ENCODE results near the gene RUFY3. TPM values are rescaled to one million over a fixed set of nuclear protein-coding genes. Genes with fewer than 3 reads are reported as not detected.
A peak's percentile ranks its signal among the peaks of the same experiment; 100 is the strongest.

The RUFY3 gene
- total and polyA plus RNA-seq, 2 of the 13 experiments (the other 11 are each of a cell fraction or from before 2014, with no cell fraction given) = 17.9 to 25.3 TPM

DNA sequence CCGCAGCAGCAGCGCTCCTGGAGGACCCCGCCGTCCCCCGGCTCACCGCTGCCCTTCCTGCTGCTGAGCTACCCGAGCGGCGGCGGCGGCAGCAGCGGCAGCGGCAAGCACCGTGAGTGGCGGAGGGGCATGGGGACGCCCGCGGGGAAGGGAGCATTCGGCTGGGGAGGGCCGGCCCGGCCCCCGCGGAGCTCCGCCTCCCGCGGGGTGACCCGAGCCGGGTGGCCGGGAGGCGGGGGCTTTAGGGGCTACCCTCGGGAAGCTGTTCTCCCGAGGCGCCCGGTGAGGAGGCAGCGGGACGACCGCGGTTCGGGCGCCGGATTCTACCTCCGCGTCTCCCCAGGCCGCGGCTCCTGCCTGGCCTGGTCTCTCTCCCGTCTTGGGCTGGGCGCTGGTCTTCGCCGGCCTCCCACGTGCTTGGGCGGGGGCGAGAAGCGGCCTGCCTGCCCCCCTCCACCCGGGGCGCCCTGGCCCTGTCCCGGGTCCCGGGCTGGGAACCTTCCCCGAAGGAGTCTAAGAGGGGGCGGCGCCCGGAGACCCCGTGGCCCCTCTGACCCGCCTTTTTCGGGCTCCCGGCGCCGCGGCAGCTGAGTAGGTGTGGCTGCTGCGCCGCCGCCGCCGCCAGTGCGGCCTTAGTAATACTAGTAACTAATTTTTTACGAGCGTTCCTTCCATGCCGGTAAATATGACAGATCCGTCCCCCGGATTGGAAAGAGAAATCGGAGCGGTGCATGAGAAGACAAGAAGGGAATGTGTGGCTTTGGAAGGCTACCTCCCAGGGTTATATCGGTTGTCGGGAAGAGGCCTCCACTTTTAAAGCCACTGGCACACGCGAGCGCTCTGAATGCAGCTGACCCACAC lies 16.4 kb upstream of the RUFY3 start (continued):
- no peak for TF ChIP-seq RARG (CRISPR knock-in tag; IDR thresholded peaks at IDR 0.05; ENCODE audit: low read depth)
- TF ChIP-seq CREM (IDR thresholded peaks at IDR 0.05) = no peak
- TF ChIP-seq CREM (CRISPR knock-in tag; IDR thresholded peaks at IDR 0.05) = no peak
- no peak for TF ChIP-seq CAMTA2 (CRISPR knock-in tag; IDR thresholded peaks at IDR 0.05; ENCODE audit: borderline replicate concordance)
- TF ChIP-seq ELF1 (CRISPR knock-in tag; IDR thresholded peaks at IDR 0.05) = no peak
- TF ChIP-seq ZNF20 (CRISPR knock-in tag; IDR thresholded peaks at IDR 0.05) = no peak
- TF ChIP-seq, protein P1, sequence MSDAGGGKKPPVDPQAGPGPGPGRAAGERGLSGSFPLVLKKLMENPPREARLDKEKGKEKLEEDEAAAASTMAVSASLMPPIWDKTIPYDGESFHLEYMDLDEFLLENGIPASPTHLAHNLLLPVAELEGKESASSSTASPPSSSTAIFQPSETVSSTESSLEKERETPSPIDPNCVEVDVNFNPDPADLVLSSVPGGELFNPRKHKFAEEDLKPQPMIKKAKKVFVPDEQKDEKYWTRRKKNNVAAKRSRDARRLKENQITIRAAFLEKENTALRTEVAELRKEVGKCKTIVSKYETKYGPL (CRISPR knock-in tag; IDR thresholded peaks at IDR 0.05) = 0 out of 2 replicates have a peak, but pooled peaks have one; percentile 37
- peak; percentile 29; the same call in 1 of the 2 replicates for TF ChIP-seq SP4 (CRISPR knock-in tag; IDR thresholded peaks at IDR 0.05)
- TF ChIP-seq ZFP37 (CRISPR knock-in tag; IDR thresholded peaks at IDR 0.05; ENCODE audit: borderline replicate concordance) = no peak
- no peak for TF ChIP-seq POLR2AphosphoS5 (IDR thresholded peaks at IDR 0.05; ENCODE audit: low read depth, low read length)
- peak; percentile 71 for TF ChIP-seq BORCS8-MEF2B (CRISPR knock-in tag; IDR thresholded peaks at IDR 0.05)
- TF ChIP-seq ZIK1 (CRISPR knock-in tag; IDR thresholded peaks at IDR 0.05; ENCODE audit: borderline replicate concordance, low read depth) = no peak
- TF ChIP-seq, protein P2, sequence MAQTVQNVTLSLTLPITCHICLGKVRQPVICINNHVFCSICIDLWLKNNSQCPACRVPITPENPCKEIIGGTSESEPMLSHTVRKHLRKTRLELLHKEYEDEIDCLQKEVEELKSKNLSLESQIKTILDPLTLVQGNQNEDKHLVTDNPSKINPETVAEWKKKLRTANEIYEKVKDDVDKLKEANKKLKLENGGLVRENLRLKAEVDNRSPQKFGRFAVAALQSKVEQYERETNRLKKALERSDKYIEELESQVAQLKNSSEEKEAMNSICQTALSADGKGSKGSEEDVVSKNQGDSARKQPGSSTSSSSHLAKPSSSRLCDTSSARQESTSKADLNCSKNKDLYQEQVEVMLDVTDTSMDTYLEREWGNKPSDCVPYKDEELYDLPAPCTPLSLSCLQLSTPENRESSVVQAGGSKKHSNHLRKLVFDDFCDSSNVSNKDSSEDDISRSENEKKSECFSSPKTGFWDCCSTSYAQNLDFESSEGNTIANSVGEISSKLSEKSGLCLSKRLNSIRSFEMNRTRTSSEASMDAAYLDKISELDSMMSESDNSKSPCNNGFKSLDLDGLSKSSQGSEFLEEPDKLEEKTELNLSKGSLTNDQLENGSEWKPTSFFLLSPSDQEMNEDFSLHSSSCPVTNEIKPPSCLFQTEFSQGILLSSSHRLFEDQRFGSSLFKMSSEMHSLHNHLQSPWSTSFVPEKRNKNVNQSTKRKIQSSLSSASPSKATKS (CRISPR knock-in tag; IDR thresholded peaks at IDR 0.05) = 0 out of 2 replicates have a peak, but pooled peaks have one; percentile 36
- no peak for TF ChIP-seq ZNF326 (CRISPR knock-in tag; IDR thresholded peaks at IDR 0.05; ENCODE audit: borderline replicate concordance)
- TF ChIP-seq CHD4 (IDR thresholded peaks at IDR 0.05; ENCODE audit: borderline replicate concordance, low read length) = no peak
- TF ChIP-seq, protein P3, sequence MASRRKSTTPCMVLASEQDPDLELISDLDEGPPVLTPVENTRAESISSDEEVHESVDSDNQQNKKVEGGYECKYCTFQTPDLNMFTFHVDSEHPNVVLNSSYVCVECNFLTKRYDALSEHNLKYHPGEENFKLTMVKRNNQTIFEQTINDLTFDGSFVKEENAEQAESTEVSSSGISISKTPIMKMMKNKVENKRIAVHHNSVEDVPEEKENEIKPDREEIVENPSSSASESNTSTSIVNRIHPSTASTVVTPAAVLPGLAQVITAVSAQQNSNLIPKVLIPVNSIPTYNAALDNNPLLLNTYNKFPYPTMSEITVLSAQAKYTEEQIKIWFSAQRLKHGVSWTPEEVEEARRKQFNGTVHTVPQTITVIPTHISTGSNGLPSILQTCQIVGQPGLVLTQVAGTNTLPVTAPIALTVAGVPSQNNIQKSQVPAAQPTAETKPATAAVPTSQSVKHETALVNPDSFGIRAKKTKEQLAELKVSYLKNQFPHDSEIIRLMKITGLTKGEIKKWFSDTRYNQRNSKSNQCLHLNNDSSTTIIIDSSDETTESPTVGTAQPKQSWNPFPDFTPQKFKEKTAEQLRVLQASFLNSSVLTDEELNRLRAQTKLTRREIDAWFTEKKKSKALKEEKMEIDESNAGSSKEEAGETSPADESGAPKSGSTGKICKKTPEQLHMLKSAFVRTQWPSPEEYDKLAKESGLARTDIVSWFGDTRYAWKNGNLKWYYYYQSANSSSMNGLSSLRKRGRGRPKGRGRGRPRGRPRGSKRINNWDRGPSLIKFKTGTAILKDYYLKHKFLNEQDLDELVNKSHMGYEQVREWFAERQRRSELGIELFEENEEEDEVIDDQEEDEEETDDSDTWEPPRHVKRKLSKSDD (CRISPR knock-in tag; IDR thresholded peaks at IDR 0.05; ENCODE audit: low read depth) = no peak
- TF ChIP-seq, protein P4, sequence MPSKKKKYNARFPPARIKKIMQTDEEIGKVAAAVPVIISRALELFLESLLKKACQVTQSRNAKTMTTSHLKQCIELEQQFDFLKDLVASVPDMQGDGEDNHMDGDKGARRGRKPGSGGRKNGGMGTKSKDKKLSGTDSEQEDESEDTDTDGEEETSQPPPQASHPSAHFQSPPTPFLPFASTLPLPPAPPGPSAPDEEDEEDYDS (CRISPR knock-in tag; IDR thresholded peaks at IDR 0.05) = no peak
- TF ChIP-seq, protein P5, sequence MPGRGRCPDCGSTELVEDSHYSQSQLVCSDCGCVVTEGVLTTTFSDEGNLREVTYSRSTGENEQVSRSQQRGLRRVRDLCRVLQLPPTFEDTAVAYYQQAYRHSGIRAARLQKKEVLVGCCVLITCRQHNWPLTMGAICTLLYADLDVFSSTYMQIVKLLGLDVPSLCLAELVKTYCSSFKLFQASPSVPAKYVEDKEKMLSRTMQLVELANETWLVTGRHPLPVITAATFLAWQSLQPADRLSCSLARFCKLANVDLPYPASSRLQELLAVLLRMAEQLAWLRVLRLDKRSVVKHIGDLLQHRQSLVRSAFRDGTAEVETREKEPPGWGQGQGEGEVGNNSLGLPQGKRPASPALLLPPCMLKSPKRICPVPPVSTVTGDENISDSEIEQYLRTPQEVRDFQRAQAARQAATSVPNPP (CRISPR knock-in tag; IDR thresholded peaks at IDR 0.05) = no peak
